Stimulated activated CD4-positive, alpha-beta T cell treated with anti-CD3 and anti-CD28 coated beads, Interleukin-12 subunit alpha, Interleukin-12 subunit beta, amount 100 ng/mL, for 24 hours (primary cell): ENCODE measurements around the gene UBXN2A.
"Not testable (repeated sequence)": the region's sequence is repeated elsewhere in the genome, so short reads cannot be mapped to it uniquely, and the experiment has no call there.

ENCODE experiments used
- DNase-seq, 2 experiments: peaks; one replicate each; pipeline ENCODE4 v3.0.0-alpha.2; 2020; ENCODE audit warnings: low read depth in 2 of 2

UBXN2A gene

DNA sequence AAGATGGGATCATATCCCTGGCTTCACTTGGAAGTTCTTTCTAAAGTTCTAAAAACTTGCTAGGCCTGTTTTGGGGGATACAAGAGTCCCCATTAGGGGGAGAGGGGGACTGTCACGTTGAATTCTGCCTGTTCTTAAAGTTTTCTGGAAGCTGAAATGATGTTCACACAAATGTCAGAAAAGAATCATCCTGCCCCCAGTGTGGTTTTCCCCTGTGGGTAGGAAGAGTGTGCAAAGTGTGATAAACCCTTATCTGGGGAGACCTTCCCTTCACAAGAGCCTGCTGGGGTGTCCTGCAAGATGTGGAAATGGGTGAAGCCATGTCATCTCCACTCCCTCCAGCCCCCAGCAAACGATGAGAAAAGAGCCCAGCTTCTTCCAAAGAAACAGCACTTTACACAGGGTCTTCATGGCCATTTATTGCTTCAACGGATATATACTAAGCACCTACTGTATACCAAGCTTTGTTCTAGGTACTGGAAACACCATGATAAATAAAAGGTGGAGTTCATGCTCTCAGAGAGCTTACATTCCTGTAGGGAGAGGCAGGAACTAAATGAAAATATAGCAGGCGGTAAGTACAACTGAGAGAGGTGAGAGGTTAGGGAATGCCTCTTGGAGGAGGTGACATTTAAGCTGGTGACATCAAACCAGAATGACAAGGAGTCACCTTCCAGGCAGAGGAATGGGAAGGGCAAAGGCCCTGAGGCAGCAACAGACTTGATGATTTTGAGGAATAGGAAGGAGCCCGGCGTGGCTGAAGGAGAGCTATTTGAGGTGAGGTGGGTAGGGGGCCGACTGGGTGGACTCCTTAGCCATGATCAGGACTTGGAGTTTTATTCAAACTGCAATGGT lies 71.2 kb downstream of the UBXN2A start:
- no peak for DNase-seq

DNA sequence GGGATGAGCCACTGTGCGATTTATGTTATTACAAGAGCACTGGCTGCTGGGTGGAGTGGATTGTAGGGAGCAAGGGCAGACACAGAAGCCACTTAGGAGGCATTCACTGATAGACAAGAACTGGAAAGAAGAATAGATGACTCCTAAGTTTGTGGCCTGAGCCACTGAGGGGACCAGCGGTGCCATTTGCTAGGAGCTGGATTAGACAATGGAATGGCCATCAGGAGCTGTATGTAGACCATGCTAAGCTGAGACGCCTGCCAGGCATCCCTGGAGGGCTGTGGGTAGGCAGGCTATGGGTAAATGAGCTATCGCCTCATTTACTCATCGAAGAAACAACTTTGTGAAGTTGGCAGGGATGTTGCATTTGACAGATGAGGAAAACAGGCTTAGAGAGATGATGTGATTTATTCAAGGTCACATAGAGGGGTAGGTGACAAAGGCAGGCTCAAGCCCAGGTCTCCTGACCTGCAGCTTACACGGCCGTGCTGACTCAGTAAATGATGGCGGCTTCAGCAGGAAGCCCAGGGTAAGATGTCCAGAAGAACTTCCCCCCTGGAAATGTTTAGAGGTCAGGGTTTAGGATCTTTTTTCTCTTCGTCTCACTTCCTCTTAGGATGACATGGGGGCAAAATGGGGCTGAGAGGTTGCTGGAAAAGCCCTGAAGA lies 72.4 kb downstream of the UBXN2A start:
- no peak for DNase-seq

DNA sequence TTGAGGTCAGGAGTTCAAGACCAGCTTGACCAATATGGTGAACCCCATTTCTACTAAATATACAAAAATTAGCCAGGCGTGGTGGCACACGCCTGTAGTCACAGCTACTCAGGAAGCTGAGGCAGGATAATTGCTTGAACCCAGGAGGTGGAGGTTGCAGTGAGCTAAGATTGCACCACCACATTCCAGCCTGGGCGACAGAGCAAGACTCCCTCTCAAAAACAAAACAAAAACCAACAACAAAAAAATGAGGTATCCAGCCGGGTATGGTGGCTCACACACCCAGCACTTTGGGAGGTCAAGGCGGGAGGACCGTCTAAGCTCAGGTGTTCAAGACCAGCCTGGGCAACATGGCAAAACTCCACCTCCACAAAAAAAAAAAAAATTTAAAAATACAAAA lies 74.6 kb downstream of the UBXN2A start:
- DNase-seq, result not testable (repeated sequence)

DNA sequence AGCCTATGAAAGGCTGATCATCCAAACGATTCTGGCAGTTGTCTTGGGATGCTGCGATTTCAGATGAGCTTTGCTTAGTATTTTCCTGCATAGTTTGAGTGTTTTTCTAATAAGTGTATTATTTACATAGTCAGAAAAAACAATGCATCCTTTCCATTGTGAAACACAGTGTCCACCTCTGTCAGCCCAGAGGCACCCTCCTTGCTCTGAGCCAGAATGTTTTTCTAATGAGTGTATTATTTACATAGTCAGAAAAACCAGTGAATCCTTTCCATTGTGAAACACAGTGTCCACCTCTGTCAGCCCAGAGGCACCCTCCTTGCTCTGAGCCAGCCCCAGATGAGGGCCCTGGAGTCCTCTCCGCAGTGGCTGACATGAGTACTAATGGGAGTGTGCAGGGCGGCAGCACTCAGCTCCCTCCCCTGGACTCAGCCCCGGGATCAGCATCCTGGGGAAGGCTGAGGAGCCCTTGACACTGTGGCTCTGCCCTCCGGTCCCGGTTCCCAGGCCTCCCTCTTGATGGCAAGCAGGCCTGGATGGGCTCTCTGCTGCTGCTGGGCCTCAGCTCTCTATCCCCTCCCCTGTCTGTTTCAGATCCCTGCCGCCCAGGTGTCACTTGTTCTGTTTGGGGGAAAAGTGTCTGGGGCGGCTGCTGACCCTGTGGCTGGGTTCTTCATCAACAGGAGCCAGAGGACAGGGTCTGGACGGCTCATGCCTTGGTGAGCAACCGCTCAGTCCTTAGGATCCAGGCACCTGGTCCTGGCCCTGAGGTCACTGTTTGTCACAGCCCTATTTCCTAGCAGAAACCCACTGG lies 75.5 kb downstream of the UBXN2A start:
- no peak for DNase-seq

DNA sequence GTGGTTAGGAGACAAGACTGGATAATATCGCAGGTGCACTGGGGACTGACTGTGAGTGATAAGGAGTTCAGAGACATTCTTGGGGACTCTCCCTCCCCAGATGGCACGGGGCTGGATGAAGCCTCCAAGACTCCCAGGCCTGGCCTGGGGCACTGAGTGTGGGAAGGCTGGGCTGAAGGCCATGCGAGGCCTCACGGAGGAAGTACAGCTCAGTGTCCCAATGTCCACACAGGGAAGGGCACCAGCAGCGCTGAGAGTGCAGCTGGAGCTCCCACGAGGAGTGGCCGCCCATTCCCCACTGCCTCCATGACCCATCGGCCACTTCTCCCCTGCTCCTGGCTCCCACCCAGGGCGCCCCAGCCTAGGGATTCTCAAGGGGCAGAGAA lies 76.1 kb downstream of the UBXN2A start:
- no peak for DNase-seq

DNA sequence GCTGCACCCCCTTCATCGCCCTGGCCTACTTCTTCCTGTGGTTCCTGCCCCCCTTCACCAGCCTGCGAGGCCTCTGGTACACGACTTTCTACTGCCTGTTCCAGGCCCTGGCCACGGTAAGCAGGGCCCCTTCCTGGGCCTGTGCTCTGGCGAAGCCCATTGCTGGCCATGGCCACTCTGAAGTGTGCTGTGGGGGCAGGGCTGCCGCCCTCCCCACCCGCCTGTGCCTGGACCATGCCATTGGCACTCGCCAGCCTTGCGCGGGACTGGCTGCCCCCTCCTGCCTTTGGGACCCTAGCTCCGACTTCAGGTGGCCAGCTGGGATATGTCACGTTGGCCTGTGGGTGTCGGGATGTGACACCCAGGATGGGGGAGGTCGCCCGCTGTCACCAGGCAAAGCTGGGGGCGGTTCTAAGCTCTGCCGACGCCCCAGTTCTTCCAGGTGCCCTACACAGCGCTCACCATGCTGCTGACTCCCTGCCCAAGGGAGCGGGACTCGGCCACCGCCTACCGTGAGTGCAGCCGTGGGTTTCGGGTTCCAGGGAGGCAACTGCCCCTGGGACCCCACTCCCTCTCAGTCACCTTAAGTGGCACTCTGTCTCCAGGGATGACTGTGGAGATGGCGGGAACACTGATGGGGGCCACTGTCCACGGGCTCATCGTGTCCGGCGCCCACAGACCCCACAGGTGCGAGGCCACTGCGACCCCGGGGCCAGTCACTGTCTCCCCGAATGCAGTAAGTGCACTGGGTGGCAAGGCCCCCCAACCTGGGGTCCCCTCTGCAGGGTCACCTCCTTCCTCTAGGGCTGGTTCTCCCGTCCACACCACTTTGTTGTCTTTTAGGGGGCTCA lies 76.8 kb downstream of the UBXN2A start:
- DNase-seq, result no peak

DNA sequence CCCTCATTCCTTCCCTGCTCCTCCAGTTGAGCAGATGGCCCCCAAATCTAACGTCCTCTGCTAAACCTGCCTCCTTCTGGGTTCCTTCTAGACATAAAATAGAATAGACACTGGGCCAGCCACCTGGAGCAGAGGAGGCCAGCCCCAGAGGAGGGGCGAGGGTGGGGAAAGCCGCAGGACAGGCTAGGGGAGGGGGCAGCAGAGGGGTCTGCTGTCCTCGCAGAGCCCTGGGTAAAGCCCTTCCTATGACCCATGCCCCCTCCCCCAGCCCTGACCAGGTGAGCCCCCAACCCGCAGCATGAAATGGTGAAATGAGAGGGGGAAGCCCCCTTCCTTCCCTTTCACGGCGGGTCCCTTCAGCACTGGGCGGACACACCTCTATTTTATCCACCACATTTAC lies 77.4 kb downstream of the UBXN2A start:
- DNase-seq, result no peak

DNA sequence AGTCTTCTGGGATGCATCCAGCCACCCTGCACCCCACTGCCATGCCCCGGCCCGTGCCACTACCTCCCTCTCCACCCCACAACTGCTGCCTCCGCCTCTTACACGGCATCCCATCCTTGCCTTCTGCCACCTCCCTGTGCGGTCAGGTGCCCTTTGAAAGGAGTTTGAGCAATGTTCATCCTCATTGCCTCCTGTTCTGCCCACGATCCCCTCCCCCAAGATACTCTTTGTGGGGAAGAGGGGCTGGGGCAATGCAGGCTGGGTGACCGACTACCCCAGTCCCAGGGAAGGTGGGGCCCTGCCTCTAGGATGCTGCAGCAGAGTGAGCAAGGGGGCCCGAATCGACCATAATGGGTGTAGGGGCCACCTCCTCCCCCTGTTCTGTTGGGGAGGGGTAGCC lies 78.0 kb downstream of the UBXN2A start:
- no peak for DNase-seq

DNA sequence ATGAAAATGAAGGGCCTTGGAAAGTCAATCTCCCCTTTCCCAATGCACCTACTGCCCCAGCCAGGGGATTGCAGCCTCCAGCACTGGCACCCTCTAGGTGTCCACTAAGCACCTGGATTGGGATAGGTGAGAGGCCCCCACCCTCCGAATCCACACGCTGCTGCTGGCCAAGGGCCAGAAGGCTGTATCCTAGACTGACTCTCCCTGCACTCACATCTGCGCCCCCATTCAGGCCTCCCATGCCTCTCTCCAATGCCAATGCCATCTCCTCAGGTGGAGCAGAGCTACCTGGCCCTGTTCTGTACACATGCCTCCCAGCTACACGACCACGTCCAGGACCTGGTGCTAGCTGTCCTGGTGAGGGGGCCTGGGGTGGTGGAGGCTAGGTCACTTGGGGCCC lies 79.5 kb downstream of the UBXN2A start:
- no peak for DNase-seq

DNA sequence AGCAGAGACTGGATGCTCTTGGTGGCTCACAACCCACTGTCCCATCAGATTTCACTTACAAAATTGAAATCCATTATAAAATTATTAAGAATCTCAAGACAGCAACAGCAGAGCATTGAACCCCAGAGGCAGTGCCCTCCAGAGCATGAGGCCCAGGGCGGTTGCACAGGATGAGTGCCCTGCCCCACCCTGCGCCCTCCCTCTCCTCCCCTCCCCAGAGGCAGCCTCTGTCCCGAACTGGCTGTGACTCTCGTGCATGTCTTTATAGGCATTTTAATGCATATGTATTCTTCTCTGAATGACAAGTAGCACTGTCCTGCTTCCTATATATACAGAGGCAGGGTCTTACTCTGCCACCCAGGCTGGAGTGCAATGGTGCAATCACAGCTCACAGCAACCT lies 80.0 kb downstream of the UBXN2A start:
- DNase-seq, result no peak

DNA sequence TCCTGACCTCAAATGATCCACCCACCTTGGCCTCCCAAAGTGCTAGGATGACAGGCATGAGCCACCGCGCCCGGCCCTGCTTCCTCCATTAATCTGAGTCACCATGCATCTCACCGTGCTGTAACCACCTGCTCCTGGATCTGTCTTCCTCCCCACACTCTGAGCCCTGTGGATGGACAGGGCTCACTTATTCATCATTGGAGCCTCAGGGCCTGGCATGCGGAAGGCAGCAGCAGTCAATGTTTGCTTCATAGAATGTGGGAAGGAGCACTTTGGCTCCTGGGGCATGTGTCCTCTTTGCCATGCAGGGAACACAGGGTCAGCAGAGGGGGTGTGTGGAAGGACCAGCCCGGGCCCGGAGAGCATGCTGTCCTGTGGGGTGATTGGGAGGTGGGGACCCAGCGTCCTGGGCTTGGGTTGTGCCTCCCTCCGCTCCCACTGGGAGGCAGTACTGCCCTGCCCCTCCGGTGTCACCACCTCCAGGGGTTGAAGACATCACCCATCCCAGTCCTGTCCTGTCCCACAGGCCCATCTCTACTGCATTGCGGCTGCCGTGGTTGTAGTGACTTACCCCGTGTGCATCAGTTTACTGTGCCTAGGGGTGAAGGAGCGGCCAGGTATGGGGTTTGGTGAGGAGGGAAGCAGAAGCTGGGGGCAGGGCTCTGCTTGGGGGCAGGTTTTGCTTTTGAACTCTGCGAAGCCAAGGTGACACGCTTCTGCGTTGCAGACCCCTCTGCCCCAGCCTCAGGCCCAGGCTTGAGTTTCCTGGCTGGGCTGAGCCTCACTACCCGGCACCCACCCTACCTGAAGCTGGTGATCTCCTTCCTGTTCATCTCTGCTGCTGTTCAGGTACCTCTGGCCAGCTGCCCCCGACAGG lies 81.1 kb downstream of the UBXN2A start:
- no peak for DNase-seq

DNA sequence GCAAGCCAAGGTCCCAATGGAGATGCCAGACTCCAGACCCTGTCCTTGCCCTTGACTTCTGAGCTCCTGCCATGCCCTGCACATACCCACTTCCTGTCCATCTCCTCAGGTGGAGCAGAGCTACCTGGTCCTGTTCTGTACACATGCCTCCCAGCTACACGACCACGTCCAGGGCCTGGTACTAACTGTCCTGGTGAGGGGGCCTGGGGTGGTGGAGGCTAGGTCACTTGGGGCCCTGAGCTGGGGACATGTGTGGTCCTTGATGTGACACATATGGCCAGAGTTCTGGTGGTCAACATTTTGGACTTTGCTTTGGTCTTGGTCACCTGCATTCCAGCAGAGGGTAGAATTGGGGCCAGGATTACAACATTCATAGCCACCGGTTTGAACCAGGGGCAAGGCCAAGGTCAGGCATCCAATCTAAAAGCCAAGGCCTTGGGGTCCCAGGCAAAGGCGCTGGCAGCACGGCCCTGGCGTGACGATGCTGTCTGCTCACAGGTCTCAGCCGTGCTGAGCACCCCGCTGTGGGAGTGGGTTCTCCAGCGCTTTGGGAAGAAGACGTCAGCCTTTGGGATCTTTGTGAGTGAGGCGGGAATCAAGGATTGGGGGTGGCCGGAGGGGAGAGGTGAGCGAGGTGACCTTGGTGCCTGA lies 82.2 kb downstream of the UBXN2A start:
- DNase-seq, result no peak

DNA sequence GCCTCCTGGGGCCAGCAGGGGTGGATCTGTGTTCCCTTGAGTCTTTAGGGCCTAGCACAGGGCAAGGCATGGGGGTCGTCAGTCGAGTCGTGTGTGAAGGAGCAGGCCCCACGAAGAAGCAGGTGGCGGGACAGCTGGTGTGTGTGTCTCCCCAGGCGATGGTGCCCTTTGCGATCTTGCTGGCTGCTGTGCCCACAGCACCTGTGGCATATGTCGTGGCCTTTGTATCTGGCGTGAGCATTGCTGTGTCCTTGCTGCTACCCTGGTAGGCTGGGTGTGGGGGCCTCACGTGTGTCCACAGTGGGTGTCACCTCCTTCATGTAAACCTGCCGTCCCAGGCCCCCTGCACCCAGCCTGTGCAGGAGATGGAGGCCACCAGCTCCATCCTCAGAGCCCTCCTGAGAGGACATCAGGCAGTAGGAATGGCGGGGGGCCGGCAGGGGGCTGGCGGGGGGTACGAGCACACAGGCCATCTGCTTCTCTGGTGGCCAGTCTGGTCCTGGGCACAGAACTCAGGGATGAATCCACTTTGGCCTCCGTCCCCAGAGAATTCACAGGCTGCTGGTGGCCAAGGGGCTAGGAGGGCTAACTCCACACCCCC lies 82.8 kb downstream of the UBXN2A start:
- DNase-seq, result no peak

DNA sequence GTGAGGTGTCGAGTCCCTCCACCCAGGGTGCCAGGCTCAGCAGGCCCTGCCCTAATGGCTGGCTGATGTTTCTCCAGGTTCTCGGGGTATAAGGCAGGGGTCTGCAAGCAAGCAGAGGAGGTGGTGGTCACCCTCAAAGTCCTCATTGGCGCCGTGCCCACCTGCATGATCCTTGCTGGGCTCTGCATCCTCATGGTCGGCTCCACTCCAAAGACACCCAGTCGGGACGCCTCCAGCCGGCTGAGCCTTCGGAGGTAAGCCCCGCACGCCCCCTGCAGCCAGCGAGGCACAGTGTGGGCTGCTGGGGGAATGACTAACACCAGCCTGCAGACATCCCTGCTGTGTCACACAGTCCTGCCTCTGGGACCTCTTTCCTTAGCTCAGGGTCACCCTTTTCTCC lies 83.8 kb downstream of the UBXN2A start:
- DNase-seq, result no peak

DNA sequence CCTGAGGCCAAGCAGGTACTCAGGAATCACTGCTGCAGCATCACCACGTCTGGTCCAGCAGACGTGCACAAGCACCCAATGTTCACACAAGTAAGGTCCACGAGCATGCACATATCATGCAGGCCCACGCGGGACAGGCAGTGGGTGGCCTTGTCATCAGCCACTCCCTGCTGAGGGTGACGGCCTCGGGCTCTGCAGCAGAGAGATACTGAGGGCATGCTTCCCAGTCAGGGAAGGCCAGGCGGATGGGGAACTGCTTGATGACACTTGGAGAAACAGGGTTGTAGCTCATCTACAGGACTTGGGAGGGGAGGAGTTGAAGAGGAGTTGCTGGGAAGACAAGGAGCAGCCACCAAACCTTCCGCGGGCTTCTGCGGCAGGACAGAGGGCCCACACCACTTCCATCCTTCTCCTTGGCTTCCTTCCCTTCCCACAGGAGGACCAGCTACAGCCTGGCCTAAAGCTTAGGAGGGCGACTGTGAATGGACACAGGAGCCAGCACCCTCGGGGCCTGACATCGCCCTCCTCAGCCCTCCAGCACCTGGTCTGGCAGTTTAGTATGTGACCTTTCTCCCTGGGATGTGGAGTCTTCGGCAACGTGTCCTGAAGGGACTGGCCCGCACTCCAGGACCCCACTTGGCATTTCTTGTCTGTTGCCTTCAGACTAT lies 84.9 kb downstream of the UBXN2A start:
- DNase-seq, result no peak

DNA sequence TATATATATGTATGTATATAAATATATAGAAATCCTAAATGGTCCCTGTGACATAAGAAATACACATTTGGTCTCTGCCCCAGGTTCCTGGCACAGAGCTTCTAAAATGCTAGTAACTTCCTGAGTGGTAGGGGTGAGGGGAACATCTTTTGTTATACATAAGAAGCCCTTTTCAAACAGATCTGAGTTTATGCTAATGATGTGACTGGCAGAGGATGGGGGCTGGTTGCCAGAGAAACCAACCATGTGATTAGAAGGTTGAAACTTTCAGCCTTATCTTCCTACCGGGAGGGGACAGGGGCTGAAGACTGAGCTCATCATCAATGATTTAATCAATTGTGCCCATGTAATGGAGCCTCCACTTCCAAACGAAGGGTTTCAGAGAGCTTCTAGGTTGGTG lies 86.0 kb downstream of the UBXN2A start:
- DNase-seq, result no peak

DNA sequence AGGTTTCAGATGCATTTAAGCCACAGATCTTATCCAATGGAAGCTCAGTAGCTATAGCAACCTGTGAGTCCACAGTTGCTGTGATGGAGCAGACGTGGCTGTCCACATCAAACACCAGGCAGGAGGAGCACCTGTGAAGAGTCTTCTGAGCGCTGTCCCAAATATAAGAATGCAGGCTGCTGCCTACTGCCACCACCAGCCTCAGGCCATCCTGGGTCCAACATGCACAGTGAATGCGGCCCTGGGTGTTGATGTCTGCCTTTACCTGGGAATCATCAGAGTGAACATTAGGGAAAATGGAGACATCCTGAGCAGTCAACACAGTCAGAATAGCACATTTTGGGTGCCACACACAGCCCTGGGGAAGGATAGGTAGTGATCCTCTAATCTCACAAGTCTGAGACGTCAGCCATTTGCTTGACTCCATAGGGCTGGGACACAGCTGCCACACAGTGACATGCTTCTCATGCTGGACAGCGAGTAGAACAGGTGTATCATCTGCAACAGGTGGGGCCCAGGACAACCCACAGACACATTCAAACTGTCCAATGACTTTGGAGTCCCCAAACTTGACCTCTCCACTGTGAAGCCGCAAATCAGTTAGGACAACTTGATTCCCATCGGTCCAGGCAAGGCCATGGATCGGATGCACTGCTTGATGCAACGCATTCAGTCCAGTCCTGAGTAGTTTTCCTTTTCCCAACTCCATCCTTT lies 98.7 kb downstream of the UBXN2A start:
- DNase-seq, result no peak

DNA sequence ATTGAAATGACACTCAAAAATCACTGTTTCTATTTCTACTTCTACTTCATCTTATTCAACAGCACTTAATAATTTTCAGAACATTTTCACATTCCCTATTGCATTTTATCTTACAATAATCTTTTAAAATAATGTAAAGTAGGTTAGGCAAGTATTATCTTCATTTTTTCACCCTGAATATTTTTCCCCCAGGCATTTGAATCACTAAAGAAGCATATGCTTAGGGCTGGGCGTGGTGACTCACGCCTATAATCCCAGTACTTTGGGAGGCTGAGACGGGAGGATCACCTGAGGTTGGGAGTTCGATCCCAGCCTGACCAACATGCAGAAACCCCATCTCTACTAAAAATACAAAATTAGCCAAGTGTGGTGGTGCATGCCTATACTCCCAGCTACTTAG lies 100.2 kb downstream of the UBXN2A start:
- no peak for DNase-seq

DNA sequence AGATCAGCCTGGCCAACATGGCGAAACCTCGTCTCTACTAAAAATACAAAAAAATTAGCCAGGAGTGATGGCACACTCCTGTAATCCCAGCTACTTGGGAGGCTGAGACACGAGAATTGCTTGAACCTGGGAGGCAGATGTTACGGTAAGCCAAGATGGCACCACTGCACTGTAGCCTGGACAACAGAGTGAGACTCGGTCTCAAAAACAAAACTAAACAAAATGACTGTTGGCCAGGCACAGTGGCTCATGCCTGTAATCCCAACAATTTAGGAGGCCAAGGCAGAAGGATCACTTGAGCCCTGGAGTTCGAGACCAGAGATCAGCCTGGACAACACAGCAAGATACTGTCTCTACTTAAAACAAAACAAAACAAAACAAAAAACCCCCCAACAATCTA lies 102.9 kb downstream of the UBXN2A start:
- DNase-seq, result not testable (repeated sequence)
